ACC112 (cell line): ENCODE measurements around the gene PPME1.
A peak's percentile ranks its signal among the peaks of the same experiment; 100 is the strongest.

Experiments
- H2AFZ ChIP-seq: fragments of 200-600 bp; sonication (generic); one replicate; pipeline ENCODE4 v1.6.0; 2017; ENCODE audit warnings: antibody characterized with exemption, low read length; ENCODE audit not compliant: unreplicated experiment
- H3K27ac ChIP-seq: fragments of 200-600 bp; sonication (generic); 2 replicates; pipeline ENCODE4 v1.5.1; 2014; ENCODE audit warnings: low read depth, mild to moderate bottlenecking, antibody characterized with exemption, low read length, moderate library complexity
- H3K27me3 ChIP-seq: fragments of 200-600 bp; sonication (generic); 2 replicates; pipeline ENCODE4 v1.6.1; 2014; ENCODE audit warnings: mild to moderate bottlenecking, antibody characterized with exemption, low read length, moderate library complexity, mixed read lengths; ENCODE audit not compliant: insufficient read depth
- H3K36me3 ChIP-seq: fragments of 200-600 bp; sonication (generic); 2 replicates; pipeline ENCODE4 v1.6.1; 2016; ENCODE audit warnings: mild to moderate bottlenecking, antibody characterized with exemption, low read length, moderate library complexity, mixed read lengths; ENCODE audit not compliant: insufficient read depth
- H3K4me1 ChIP-seq: fragments of 200-600 bp; sonication (generic); one replicate; pipeline ENCODE4 v1.6.1; 2016; ENCODE audit warnings: low read length, mixed read lengths; ENCODE audit not compliant: insufficient read depth, unreplicated experiment, control insufficient read depth
- H3K4me3 ChIP-seq: fragments of 200-600 bp; sonication (generic); 2 replicates; pipeline ENCODE4 v1.5.1; 2014; ENCODE audit warnings: mild to moderate bottlenecking, low read depth, low read length
- H3K79me2 ChIP-seq: fragments of 200-600 bp; sonication (generic); one replicate; pipeline ENCODE4 v1.6.0; 2016; ENCODE audit warnings: low read length; ENCODE audit not compliant: control insufficient read depth, unreplicated experiment, insufficient read depth

PPME1 gene

DNA sequence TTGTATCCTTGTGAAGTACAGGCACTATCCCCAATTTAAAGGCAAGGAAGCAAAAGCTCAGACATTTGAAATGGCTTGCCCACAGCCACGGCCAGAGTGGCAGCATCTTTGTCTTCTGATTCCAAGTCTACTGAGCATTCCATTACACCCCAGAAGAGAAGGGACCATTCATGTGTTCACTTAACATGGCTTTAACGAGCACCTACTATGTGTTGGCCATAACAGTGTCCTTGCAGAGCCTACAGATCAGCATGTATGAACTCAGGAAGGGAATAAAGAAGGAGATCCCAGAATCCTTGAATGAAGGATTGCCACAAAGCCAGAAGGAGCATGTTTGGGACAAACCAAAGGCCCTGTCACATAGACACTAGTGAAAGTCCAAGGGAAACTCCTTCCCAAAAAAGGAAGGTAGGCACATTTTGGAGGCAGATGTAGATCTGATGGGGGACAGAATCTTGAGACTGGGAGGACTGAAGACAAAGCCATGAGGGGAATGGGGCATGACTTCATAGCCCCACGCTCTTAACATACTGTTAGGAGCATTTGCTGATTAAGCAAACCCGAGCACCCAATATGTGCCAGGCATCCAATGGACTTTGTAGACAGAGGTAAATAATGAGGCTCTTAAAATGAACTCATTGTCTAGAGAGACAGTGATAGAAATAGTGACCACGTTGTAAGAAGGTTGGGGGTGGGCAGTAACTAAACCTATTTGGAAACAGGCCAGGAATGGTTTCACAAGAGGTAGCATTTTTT is 85.5 kb downstream of the PPME1 start:
- H3K27me3 ChIP-seq = no peaks in the 10 kb centered on the region
- H3K4me3 ChIP-seq = no peak overlapping the region
- no peak overlapping the region for H2AFZ ChIP-seq
- H3K4me1 ChIP-seq = peaks cover 13% of the 10 kb centered on the region
- H3K27ac ChIP-seq = no peak overlapping the region
- H3K36me3 ChIP-seq = no peaks in the 10 kb centered on the region
- no peaks in the 10 kb centered on the region for H3K79me2 ChIP-seq

DNA sequence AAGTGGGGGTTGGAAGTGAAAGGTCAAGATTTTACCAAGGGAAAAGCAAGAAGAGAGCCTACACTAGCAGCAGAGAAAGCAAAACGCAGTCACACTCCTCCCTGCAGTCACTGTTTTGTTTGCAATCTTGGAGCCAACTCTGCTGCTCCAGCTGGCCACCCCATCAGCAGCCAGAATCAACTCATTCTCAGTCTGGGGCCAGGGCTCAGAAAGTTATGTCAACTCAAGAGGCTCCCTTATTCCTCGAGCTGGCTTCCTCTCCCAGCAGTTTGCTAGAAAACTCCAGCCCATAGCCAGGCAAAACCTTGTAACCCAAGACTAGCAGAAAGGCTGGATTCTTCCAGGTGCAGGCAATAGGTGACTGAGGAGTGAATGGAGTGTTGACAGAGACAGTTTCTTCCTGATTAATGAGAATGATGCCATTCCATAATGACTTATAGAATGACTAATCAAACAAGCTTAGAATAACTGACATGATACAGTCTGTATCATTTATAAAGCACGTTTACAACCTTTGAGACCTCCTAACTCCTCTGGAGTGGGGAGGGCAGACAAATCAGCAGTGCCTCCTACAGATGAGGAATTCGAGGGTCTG is 87.0 kb downstream of the PPME1 start:
- no peak overlapping the region for H2AFZ ChIP-seq
- no peaks in the 10 kb centered on the region for H3K27me3 ChIP-seq
- H3K4me1 ChIP-seq = peaks cover 13% of the 10 kb centered on the region
- no peaks in the 10 kb centered on the region for H3K79me2 ChIP-seq
- no peak overlapping the region for H3K27ac ChIP-seq
- H3K4me3 ChIP-seq = no peak overlapping the region
- no peaks in the 10 kb centered on the region for H3K36me3 ChIP-seq

DNA sequence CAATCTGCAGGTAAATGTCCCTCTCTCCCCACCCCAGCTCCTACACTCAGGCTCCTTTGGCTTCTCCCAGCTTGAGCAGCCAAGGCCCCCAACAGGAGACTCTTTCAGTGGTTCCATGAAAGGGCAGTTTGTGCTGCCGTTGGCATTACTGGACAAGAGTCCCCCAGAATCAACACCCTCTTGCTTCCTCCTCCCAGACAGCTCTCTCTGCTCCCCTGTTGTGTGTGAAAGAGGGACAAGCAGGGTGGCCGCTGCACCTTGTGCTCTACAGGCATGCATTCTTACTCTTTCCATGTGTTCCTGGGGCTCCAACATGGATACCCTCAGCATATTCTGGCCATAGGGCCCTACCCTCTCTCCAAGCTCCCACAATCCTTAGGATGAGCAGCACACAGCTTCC is 91.6 kb downstream of the PPME1 start:
- H3K4me3 ChIP-seq = no peak overlapping the region
- peaks cover 9% of the 10 kb centered on the region for H3K4me1 ChIP-seq
- H3K36me3 ChIP-seq = no peaks in the 10 kb centered on the region
- H3K27ac ChIP-seq = no peak overlapping the region
- no peaks in the 10 kb centered on the region for H3K27me3 ChIP-seq
- no peak overlapping the region for H2AFZ ChIP-seq
- no peaks in the 10 kb centered on the region for H3K79me2 ChIP-seq

DNA sequence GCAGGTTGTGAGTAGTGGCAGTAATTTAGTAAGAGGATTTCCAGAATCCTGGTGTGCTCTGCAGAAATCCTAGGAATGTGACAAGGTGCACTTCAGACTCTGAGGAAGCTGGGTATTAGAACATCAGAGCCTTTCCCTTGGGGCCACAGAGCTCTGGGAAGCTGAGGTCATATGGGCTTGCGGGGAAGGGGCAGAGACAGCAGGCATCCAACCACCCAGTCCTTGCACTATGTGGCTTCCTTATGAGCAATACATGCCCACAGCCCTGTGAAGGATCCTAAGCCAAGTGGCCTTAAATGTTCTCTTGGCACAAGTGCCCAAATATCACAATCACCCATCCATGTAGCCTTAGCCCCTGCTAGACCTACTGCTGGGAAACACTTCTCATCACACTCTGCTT is 94.2 kb downstream of the PPME1 start:
- Histone ChIP-seq H3K4me3 (no peak overlapping the region), H3K79me2 (no peaks in the 10 kb centered on the region), H3K36me3 (no peaks in the 10 kb centered on the region), H3K27ac (no peak overlapping the region), H3K4me1 (no peaks in the 10 kb centered on the region), H3K27me3 (no peaks in the 10 kb centered on the region), H2AFZ (no peak overlapping the region)

DNA sequence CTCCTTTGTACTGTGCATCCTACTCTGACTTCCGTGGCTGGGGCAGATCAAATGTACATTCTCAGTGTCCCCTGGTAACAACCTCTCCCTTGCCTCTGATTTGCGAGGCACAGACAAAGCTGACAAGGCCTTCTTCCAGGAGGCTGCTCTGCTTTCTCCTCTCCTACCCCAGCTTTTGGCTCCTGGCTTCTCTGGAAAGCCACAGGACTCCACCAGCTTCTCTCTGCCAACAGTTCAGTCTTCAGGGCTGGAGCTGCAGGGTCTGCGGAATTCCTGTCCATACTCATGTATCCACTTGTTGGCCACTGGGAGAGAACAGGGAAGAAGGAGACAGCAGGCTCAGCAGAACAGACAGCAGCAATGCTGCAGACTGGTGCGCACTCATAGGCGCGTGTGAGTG is 95.9 kb downstream of the PPME1 start:
- Histone ChIP-seq H2AFZ (no peak overlapping the region), H3K4me3 (no peak overlapping the region), H3K27me3 (no peaks in the 10 kb centered on the region), H3K36me3 (no peaks in the 10 kb centered on the region), H3K79me2 (no peaks in the 10 kb centered on the region), H3K4me1 (no peaks in the 10 kb centered on the region), H3K27ac (no peak overlapping the region)

DNA sequence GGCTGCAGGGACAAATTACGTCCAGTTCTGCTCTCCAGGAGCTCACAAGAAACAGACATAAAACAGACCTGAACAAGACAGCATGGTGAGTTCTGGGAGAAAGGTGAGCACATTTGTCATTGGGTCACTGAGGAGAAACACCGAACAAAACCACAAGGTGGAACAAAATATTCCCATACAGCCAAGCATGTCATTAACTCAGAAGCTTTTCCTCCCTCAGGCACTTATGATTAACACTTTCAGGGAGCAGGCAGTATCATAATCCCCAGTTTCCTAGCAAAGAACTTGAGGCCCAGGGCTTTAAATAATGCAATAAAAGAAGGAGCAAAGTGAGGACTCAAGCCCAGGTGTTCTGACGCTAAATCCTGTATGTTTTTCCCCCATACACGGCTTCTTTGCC is 97.4 kb downstream of the PPME1 start:
- no peaks in the 10 kb centered on the region for H3K79me2 ChIP-seq
- H3K27ac ChIP-seq = no peak overlapping the region
- H2AFZ ChIP-seq = no peak overlapping the region
- H3K4me1 ChIP-seq = no peaks in the 10 kb centered on the region
- H3K27me3 ChIP-seq = no peaks in the 10 kb centered on the region
- no peaks in the 10 kb centered on the region for H3K36me3 ChIP-seq
- no peak overlapping the region for H3K4me3 ChIP-seq

DNA sequence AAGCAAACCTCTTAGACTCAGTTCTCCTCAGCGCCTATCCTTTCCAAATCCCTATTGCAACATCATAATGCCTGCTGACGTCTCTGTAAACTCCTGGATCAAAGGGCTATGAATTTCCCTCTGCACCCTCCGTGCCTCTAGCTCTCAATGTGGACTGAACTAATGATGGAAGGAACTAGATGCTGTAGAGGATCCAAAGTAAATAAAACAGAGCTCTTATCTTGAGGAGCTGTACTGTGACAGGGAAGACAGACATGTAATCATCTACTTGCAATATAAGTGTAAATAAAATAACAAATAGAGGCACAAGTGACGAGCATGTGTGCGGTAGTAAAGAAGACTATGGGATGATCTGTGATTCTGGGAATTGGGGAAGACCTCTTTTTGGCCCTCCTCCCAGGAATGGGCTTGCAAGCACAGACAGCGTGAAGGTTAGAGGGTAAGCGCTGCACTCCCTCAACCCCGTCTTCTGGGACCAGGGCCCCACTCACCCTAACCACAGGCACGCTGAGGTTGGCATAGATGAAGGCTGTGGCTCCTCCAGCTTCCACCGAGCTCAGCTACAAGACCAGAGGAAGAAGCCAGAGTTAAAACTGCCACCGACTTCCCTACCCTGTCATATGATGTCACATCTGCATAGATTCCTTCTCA is 98.2 kb downstream of the PPME1 start:
- H3K36me3 ChIP-seq = no peaks in the 10 kb centered on the region
- H3K27me3 ChIP-seq = no peaks in the 10 kb centered on the region
- H3K4me3 ChIP-seq = no peak overlapping the region
- no peaks in the 10 kb centered on the region for H3K79me2 ChIP-seq
- H3K27ac ChIP-seq = peak overlapping the region; percentile 46
- H2AFZ ChIP-seq = no peak overlapping the region
- no peaks in the 10 kb centered on the region for H3K4me1 ChIP-seq

DNA sequence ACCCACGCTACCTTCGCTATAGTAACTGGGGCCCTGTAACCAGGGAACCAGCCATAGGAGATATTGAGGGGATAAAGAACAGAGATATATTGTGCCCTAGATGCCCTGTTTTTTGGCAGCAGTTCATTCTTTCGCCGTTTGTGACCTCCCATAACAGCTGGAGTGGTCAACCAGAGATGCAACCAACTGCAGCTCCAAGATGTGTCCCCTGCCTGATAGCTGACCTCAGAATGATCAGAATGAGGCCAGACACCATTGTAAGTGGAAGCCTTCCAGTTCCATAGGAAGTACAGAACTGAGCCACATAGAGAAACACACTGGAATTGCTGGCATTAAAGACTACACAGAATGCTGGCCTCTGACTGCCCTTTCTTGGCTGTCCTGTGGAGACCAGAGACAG is 101.2 kb downstream of the PPME1 start:
- Histone ChIP-seq H3K4me1 (peaks cover 5% of the 10 kb centered on the region), H2AFZ (no peak overlapping the region), H3K79me2 (no peaks in the 10 kb centered on the region), H3K27ac (no peak overlapping the region), H3K27me3 (no peaks in the 10 kb centered on the region), H3K4me3 (no peak overlapping the region), H3K36me3 (no peaks in the 10 kb centered on the region)

DNA sequence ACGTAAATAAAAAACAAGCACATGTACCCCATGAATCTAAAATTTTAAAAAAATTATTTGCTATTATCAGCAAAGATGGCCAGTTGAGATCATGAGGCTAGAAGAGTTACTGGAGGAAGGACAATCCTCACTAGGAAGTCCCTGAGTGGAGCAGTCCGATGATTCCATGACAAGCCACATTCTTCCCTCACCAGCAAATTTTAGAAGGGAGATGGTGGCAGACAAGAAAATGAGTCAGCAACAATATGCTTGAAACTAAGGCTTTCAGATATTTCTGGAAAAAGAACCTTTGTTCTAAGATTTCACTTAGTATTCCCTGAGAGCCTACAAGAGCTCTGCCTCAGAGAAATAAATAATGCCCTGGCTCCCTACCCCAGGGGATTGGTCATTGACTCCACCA is 105.5 kb downstream of the PPME1 start:
- Histone ChIP-seq H3K4me3 (no peak overlapping the region), H3K4me1 (peaks cover 27% of the 10 kb centered on the region), H3K36me3 (0 out of 2 replicates have a peak, but pooled peaks cover 3% of the 10 kb centered on the region), H3K27ac (no peak overlapping the region), H2AFZ (no peak overlapping the region), H3K79me2 (no peaks in the 10 kb centered on the region), H3K27me3 (no peaks in the 10 kb centered on the region)

DNA sequence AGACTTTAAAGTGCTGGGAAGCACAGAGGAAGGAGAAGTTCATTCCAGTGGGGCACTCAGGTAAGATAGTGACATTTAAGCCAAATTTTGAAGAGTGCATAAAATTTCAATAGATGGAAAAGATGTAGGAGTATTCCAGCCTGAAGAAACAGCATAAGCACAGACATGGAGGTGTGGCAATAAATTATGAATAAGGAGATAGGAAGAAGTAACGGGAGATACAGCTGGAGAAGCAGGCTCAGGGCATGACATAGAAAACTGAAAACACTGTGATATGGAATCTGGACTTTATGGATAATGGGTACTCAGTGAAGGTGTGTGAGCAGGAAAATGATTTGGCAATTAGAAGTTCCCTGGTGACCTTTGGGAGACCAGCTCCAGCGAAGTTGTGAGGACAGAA is 107.0 kb downstream of the PPME1 start:
- Histone ChIP-seq H3K27ac (peak overlapping the region; percentile 84), H2AFZ (peak overlapping the region; percentile 15), H3K36me3 (0 out of 2 replicates have a peak, but pooled peaks cover 3% of the 10 kb centered on the region), H3K79me2 (no peaks in the 10 kb centered on the region), H3K27me3 (no peaks in the 10 kb centered on the region), H3K4me3 (peak overlapping the region; percentile 32; the same call in 1 of the 2 replicates), H3K4me1 (peaks cover 32% of the 10 kb centered on the region)
